Esophagus muscularis mucosa (tissue), 3 donors: Measurements from ENCODE around the gene GLTP.

Experiments used
- CTCF ChIP-seq, 3 experiments: fragments of 200-600 bp in 2 of 3; fragments of 450-650 bp in 1 of 3; sonication (generic) in 2 of 3; IDR thresholded peaks; one replicate each; pipeline ENCODE4 v1.5.1; 2017 to 2019; ENCODE audit warnings: antibody characterized with exemption in 3 of 3, mild to moderate bottlenecking in 2 of 3, moderate library complexity in 1 of 3
- POLR2A ChIP-seq: fragments of 450-650 bp; IDR thresholded peaks from one replicate; pipeline ENCODE4 v1.6.1; 2017; ENCODE audit warnings: antibody characterized with exemption, moderate library complexity, mild to moderate bottlenecking, low read depth
- POLR2AphosphoS5 ChIP-seq, 2 donors: sonication (generic); formaldehyde crosslinking; IDR thresholded peaks; one replicate each; pipeline ENCODE4 v1.6.1; 2017; ENCODE audit warnings: antibody characterized with exemption in 2 of 2

GRCh38 chr12:109808876-109809646 lies 71.3 kb downstream of the GLTP start:
- TF ChIP-seq CTCF (IDR thresholded peaks at IDR 0.05) (no peak), POLR2A (no peak), POLR2AphosphoS5 (IDR thresholded peaks at IDR 0.05) (no peak)
